Stimulated activated naive CD4-positive, alpha-beta T cell (primary cell): Measurements from ENCODE around the gene LRRC42.

Experiments used
- DNase-seq, 6 experiments: peaks; one replicate each; lab custom pipeline; 2025; lab: John Stamatoyannopoulos, UW

Gene LRRC42

GRCh38 chr1:54004481-54005049 is 58.4 kb downstream of the LRRC42 start:
- no peak for DNase-seq

- no peak for DNase-seq
Observed at GRCh38 chr1:54006508-54006907, 60.4 kb downstream of the LRRC42 start.

GRCh38 chr1:54007613-54008012 is 61.5 kb downstream of the LRRC42 start:
- no peak for DNase-seq

GRCh38 chr1:54008876-54009275 is 62.7 kb downstream of the LRRC42 start:
- DNase-seq, result no peak

GRCh38 chr1:54009406-54009805 is 63.3 kb downstream of the LRRC42 start:
- DNase-seq, result no peak

- DNase-seq, result no peak
Observed at GRCh38 chr1:54010415-54011117, 64.4 kb downstream of the LRRC42 start.

GRCh38 chr1:54011316-54012007 is 65.3 kb downstream of the LRRC42 start:
- DNase-seq, result no peak

GRCh38 chr1:54012008-54012325 is 65.8 kb downstream of the LRRC42 start:
- no peak for DNase-seq

GRCh38 chr1:54012863-54013262 is 66.7 kb downstream of the LRRC42 start:
- DNase-seq, result no peak

GRCh38 chr1:54013393-54014008 is 67.4 kb downstream of the LRRC42 start:
- no peak for DNase-seq

- no peak for DNase-seq
Observed at GRCh38 chr1:54014009-54014629, 68.0 kb downstream of the LRRC42 start.

- no peak for DNase-seq
Observed at GRCh38 chr1:54016343-54017282, 70.5 kb downstream of the LRRC42 start.
